Psoas muscle (tissue), 8 donors: ENCODE results near the gene FCN1. TPM values are rescaled to one million over a fixed set of nuclear protein-coding genes. Genes with fewer than 3 reads are reported as not detected.

ENCODE experiments used
- ATAC-seq, 4 donors: fragments of 200-7000 bp; cut with Tn5 transposase; one replicate each; pipeline ENCODE4 v1.9.1; 2020; ENCODE audit warnings: moderate library complexity in 3 of 4, mild to moderate bottlenecking in 2 of 4
- DNase-seq, 2 donors: peaks; one replicate each; pipeline ENCODE4 v3.0.0-alpha.2; 2020
- H3K27ac ChIP-seq: fragments of 200-600 bp; one replicate; pipeline ENCODE4 v1.8.0; 2022
- H3K27me3 ChIP-seq, 3 donors: fragments of 200-600 bp in 1 of 3; one replicate each; pipeline versions ENCODE4 v1.6.1 to v1.8.0; 2013 to 2022; ENCODE audit warnings: low read length in 2 of 3, mild to moderate bottlenecking in 2 of 3, moderate library complexity in 1 of 3; ENCODE audit not compliant: insufficient read depth in 3 of 3
- H3K36me3 ChIP-seq, 2 donors: fragments of 200-600 bp in 1 of 2; one replicate each; pipeline versions ENCODE4 v1.6.1 to v1.8.0; 2013 to 2022; ENCODE audit warnings: low read depth in 1 of 2, mild to moderate bottlenecking in 1 of 2, moderate library complexity in 1 of 2; ENCODE audit not compliant: insufficient read depth in 1 of 2
- H3K4me1 ChIP-seq: fragments of 200-600 bp; one replicate; pipeline ENCODE4 v1.8.0; 2022
- H3K4me3 ChIP-seq: fragments of 200-600 bp; one replicate; pipeline ENCODE4 v1.8.0; 2022; ENCODE audit warnings: mild to moderate bottlenecking
- H3K9me3 ChIP-seq: fragments of 200-600 bp; one replicate; pipeline ENCODE4 v1.8.0; 2022
- CTCF ChIP-seq: fragments of 200-600 bp; IDR thresholded peaks from one replicate; pipeline ENCODE4 v1.8.0; 2022; ENCODE audit warnings: antibody characterized with exemption
- WGBS, 3 donors: extraction: QIAGEN DNeasy Blood & Tissue Kit; methylation state at CpG; one replicate each; pipeline versions ENCODE4 v1.1.6 to v1.1.7; 2013; 5-methylcytosine and 5-hydroxymethylcytosine counted together
- intact Hi-C, 2 donors: fragments of 100-400 bp; cut with DNase I; formaldehyde crosslinking; loops; one replicate each; pipeline versions ENCODE4 v1.11.0 to v1.14.2; 2022
- polyA plus RNA-seq, 3 donors: library from polyadenylated mRNA; stranded (reverse); fragments of 200-250 nt; gene quantifications; one replicate each; pipeline ENCODE4 v1.2.3, GENCODE V29; 2013
- total RNA-seq, 4 donors: library from RNA; stranded (reverse); fragmentation: NEBNext Ultra II Directional in 2 of 4; extraction: Animal tissue kit (Norgen Biotek cat#: 25700) in 2 of 4; gene quantifications; one replicate each; pipeline versions ENCODE4 v1.2.1 to v1.2.4, GENCODE V29; 2021 to 2023
- donor health status: healthy with polysubstance abuse.
- donor health status: DM: no; HTN: no; CAD: no; lungs with moderate emphysema.
- donor health status: Bipolar disorder and iron deficiency.
- donor health status: healthy.
- donor health status: DM: yes; HTN: yes; CAD: no.
- donor health status: DM: no; HTN: no; CAD: no.
- donor health status: DM: no; HTN: no; CAD: no.
- donor health status: DM: yes; HTN: yes; CAD: no.

FCN1 gene
- total and polyA plus RNA-seq, 7 donors, result 0.51 to 3.9 (median 0.82) TPM

DNA sequence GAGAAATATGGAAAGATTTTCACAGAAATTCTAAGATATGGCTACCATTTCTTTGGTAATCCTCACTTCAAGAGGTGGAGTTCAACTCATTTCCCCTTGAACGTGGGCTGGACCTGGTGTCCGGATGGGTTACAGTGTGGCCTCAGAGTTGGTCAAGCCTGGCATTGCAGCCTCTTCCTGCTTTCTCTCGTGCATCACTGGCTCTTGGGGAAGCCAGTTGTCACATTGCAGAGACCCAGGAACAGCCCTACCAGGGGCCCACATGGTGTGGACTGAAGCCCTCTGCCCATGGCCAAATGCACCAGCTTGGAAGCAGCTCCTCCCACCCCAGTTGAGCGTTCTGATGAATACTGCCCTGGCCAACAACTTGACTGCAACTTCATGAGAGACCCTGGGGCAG, 47.7 kb upstream of the FCN1 start:
- Histone ChIP-seq H3K27ac (no peak overlapping the region), H3K9me3 (no peaks in the 10 kb centered on the region), H3K4me3 (no peak overlapping the region), H3K27me3 (peaks cover 0 to 77% (median 11%) of the 10 kb centered on the region in 3 donors), H3K36me3 (no peaks in the 10 kb centered on the region), H3K4me1 (no peaks in the 10 kb centered on the region)
- intact Hi-C loops, result no loop called here
- ATAC-seq (no peak), DNase-seq (peak in 1 of 2 donors; percentile 34)
- WGBS, 3 donors, result 85 to 89% (median 87%) methylated on average over 4 of the region's 4 CpGs
- no peak for TF ChIP-seq CTCF

DNA sequence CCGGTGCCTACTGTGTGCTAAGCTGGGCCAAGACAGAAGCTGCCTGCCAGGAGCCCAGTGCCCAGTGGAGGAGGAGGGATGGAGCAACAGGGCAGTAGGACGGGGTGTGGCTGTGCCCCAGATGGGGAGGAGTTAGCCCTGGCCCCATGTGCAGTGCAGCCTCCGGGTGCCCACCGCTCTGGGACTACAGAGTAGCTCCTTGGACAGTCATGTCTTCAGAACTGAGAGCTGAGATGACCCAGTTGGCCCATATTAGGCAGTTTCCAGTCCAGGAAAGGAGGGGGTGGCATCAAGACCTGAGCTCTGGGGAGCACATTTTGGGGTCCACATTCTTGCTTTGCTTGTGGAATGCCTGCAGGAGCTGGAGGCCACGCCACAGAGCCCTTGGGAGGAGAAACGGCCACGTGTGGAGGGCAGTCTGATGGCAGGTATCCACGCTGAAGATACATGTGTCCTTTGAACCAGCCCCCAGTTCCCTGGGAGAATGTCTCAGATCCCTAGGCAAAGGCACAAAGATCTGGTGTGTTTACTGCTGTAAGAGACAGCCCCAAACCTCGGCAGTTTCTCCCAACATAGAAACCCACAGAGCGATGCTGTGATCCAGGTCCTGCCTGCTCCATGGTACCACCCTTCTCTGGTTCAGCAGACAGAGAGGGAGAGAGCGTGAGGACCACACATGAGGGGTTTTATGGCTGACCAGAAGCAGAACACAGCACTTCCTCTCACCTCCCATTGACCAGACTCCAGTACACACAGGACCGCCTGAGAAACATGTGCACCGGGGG, 46.8 kb upstream of the FCN1 start:
- Histone ChIP-seq H3K4me1 (no peaks in the 10 kb centered on the region), H3K9me3 (no peaks in the 10 kb centered on the region), H3K27ac (no peak overlapping the region), H3K36me3 (no peaks in the 10 kb centered on the region), H3K27me3 (peaks cover 0 to 71% (median 8%) of the 10 kb centered on the region in 3 donors), H3K4me3 (no peak overlapping the region)
- ATAC-seq (no peak), DNase-seq (peak in 1 of 2 donors; percentile 22)
- WGBS, 3 donors, result 80 to 90% (median 84%) methylated on average over 12 to 13 of the region's 13 CpGs
- intact Hi-C loops, result no loop called here
- no peak for TF ChIP-seq CTCF

GRCh38 chr9:134963546-134963945, 45.8 kb upstream of the FCN1 start:
- Histone ChIP-seq H3K4me1 (no peaks in the 10 kb centered on the region), H3K36me3 (no peaks in the 10 kb centered on the region), H3K27me3 (peaks cover 0 to 68% (median 5%) of the 10 kb centered on the region in 3 donors), H3K27ac (no peak overlapping the region), H3K4me3 (no peak overlapping the region), H3K9me3 (no peaks in the 10 kb centered on the region)
- no peak for TF ChIP-seq CTCF
- WGBS, 3 donors, result 92 to 94% (median 92%) methylated on average over 19 of the region's 19 CpGs
- DNase-seq, result peak in 1 of 2 donors; percentile 26
- intact Hi-C loops, result no loop called here
- no peak for ATAC-seq

- peak in 1 of 2 donors; percentile 22 for DNase-seq
- TF ChIP-seq CTCF, result no peak
- H3K27me3 ChIP-seq, result peaks cover 0 to 68% (median 5%) of the 10 kb centered on the region in 3 donors
Observed at GRCh38 chr9:134962973-134963364, 45.3 kb upstream of the FCN1 start.

More at GRCh38 chr9:134962973-134963364, 45.3 kb upstream of the FCN1 start:
- no peaks in the 10 kb centered on the region for H3K4me1 ChIP-seq
- no peaks in the 10 kb centered on the region for H3K9me3 ChIP-seq
- no peak overlapping the region for H3K27ac ChIP-seq
- intact Hi-C loops, result no loop called here
- H3K36me3 ChIP-seq, result no peaks in the 10 kb centered on the region
- WGBS, 3 donors, result 90 to 96% (median 92%) methylated on average over 19 of the region's 19 CpGs
- no peak overlapping the region for H3K4me3 ChIP-seq
- ATAC-seq, result no peak
